Calu3 (cell line): ENCODE results near the gene MRPS10. TPM values are rescaled to one million over a fixed set of nuclear protein-coding genes. Genes with fewer than 3 reads are reported as not detected.

ENCODE experiments used
- BruUV-seq: library from RNA; stranded (reverse); fragments of 400-500 nt; replicated peaks from 2 replicates; lab custom pipeline; 2021; lab: Mats Ljungman, UMichigan
- CTCF ChIA-PET: fragments of 300-600 bp; sonication (Branson Sonifier 250); formaldehyde crosslinking; loops from one replicate; lab custom pipeline; 2022; ENCODE audit warnings: antibody characterized with exemption; lab: Charles Lee
- DNase-seq: peaks from one replicate; pipeline ENCODE4 v3.0.0; 2022
- H3K27ac Mint-ChIP-seq: one replicate; pipeline ENCODE4 v1.8.0; 2022; ENCODE audit warnings: mixed read lengths; ENCODE audit not compliant: unreplicated experiment
- H3K27me3 Mint-ChIP-seq: one replicate; pipeline ENCODE4 v1.8.0; 2022; ENCODE audit warnings: mixed read lengths; ENCODE audit not compliant: unreplicated experiment
- H3K36me3 Mint-ChIP-seq: one replicate; pipeline ENCODE4 v1.8.0; 2022; ENCODE audit warnings: mild to moderate bottlenecking, moderate library complexity, mixed read lengths; ENCODE audit not compliant: insufficient read depth, unreplicated experiment
- H3K4me1 Mint-ChIP-seq: one replicate; pipeline ENCODE4 v1.8.0; 2022; ENCODE audit warnings: mild to moderate bottlenecking, low read depth, mixed read lengths; ENCODE audit not compliant: unreplicated experiment
- H3K4me3 Mint-ChIP-seq: one replicate; pipeline ENCODE4 v1.8.0; 2022; ENCODE audit warnings: mild to moderate bottlenecking, low read depth, moderate library complexity, mixed read lengths; ENCODE audit not compliant: unreplicated experiment
- H3K9me3 Mint-ChIP-seq: one replicate; pipeline ENCODE4 v1.8.0; 2022; ENCODE audit warnings: low read depth, mixed read lengths; ENCODE audit not compliant: unreplicated experiment
- intact Hi-C: fragments of 100-400 bp; cut with micrococcal nuclease; formaldehyde crosslinking; loops from one replicate; pipeline ENCODE4 v1.10.0; 2022; ENCODE audit not compliant: unreplicated experiment
- total RNA-seq: library from RNA; stranded (reverse); gene quantifications from 2 replicates; pipeline ENCODE4 v1.2.3, GENCODE V29; 2022
- TF ChIP-seq, protein P1 (sequence below): fragments of 200-600 bp; IDR thresholded peaks from one replicate; pipeline ENCODE4 v1.8.0; 2022; ENCODE audit warnings: antibody characterized with exemption; ENCODE audit not compliant: unreplicated experiment

MRPS10 gene
- total RNA-seq, 1 experiment from 2014 or later = 50.0 TPM

DNA sequence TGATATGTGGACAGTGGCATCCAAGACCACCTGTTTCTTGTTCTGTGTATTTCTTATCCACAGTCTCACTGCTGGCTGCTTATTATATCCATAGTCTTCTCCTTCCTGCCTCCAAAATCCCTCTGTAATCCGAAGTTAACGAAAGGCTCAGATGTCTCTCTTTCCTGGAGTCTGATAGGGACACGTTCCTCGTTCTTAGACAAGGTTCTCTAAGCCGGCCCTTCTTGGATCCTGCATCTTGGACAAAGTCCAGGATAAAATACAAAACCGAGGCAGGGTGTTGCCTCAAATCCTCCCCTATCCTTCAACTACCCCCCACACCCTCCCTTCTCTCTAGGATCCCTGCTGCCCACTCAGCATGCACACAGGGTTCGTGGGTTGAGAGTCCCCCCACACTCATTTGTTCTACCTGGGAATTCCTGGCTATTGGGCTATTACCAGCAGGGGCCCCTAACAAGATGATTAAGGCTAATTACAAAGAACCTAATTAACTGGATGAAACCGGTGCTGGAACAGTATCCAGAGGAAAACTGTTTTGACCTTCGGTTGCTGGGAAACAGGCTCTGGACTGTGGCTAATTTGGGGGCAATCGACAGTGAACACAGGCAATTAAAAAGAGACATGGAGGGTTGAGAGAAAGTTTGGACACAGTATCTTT is 32.7 kb upstream of the MRPS10 start:
- Mint-ChIP-seq H3K27me3 (no peaks in the 10 kb centered on the region), H3K36me3 (peaks cover 7% of the 10 kb centered on the region), H3K27ac (no peak overlapping the region), H3K4me1 (peaks cover 20% of the 10 kb centered on the region), H3K4me3 (no peak overlapping the region), H3K9me3 (no peaks in the 10 kb centered on the region)
- TF ChIP-seq, protein P1, sequence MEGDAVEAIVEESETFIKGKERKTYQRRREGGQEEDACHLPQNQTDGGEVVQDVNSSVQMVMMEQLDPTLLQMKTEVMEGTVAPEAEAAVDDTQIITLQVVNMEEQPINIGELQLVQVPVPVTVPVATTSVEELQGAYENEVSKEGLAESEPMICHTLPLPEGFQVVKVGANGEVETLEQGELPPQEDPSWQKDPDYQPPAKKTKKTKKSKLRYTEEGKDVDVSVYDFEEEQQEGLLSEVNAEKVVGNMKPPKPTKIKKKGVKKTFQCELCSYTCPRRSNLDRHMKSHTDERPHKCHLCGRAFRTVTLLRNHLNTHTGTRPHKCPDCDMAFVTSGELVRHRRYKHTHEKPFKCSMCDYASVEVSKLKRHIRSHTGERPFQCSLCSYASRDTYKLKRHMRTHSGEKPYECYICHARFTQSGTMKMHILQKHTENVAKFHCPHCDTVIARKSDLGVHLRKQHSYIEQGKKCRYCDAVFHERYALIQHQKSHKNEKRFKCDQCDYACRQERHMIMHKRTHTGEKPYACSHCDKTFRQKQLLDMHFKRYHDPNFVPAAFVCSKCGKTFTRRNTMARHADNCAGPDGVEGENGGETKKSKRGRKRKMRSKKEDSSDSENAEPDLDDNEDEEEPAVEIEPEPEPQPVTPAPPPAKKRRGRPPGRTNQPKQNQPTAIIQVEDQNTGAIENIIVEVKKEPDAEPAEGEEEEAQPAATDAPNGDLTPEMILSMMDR = no peak
- no TSS peak for BruUV-seq
- CTCF ChIA-PET = no interaction called here
- no peak for DNase-seq
- intact Hi-C loops = loop anchor here (10.0 kb wide), 1 partner anchor 204 kb away; the partner anchor contains the start of gene TRERF1

DNA sequence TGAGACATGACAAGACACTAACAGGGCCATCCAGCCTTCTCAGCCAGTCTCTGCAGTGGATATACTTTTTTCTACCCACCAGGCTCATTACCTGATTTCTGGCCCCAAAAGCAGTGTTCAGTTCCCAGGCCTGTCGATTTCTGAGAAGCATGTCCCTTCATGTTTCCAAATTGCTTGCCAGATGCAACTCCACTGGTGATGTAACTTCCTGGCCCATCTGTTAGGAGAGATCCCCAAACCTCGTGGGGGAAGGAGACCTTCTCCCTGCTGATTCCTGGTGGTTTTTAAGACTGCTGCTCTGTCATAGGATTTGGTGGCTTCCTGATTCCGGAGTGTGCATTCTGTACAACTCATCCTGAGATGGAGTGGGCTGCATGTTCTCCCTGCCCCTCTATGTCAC is 31.6 kb upstream of the MRPS10 start:
- H3K4me3 Mint-ChIP-seq = no peak overlapping the region
- TF ChIP-seq, protein P1 = no peak
- BruUV-seq = no TSS peak
- peaks cover 7% of the 10 kb centered on the region for H3K36me3 Mint-ChIP-seq
- CTCF ChIA-PET = no interaction called here
- no peaks in the 10 kb centered on the region for H3K9me3 Mint-ChIP-seq
- peaks cover 20% of the 10 kb centered on the region for H3K4me1 Mint-ChIP-seq
- H3K27me3 Mint-ChIP-seq = no peaks in the 10 kb centered on the region
- intact Hi-C loops = no loop called here
- no peak for DNase-seq
- H3K27ac Mint-ChIP-seq = no peak overlapping the region

DNA sequence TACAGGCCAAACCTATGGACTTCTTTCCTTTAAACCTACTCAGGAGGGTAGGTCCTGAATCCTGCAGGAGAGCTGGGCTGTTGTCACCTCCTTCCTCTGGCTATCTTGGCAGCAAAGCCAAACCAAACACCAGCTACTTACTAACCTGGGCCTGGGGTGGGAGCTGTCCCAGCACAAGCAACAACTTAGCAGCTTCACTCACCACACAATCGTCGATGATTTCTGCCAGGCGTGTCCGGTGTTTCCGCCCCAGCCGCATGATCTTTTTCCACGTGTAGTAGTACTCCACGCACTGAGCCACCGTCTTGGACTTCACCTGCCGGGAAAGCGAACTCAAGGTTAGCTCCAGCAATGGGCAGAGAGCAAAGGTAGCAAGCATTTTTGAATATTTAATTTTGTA is 25.4 kb upstream of the MRPS10 start:
- no peaks in the 10 kb centered on the region for H3K27me3 Mint-ChIP-seq
- BruUV-seq = no TSS peak
- H3K36me3 Mint-ChIP-seq = no peaks in the 10 kb centered on the region
- TF ChIP-seq, protein P1 = no peak
- no peaks in the 10 kb centered on the region for H3K9me3 Mint-ChIP-seq
- H3K4me3 Mint-ChIP-seq = no peak overlapping the region
- intact Hi-C loops = no loop called here
- CTCF ChIA-PET = interaction anchor here (0.7 kb wide), 2 partner anchors 10 to 98 kb away, joined by 3 to 4 read pairs; no protein-coding TSS in a partner anchor
- no peak overlapping the region for H3K27ac Mint-ChIP-seq
- no peak for DNase-seq
- H3K4me1 Mint-ChIP-seq = peaks cover 19% of the 10 kb centered on the region

DNA sequence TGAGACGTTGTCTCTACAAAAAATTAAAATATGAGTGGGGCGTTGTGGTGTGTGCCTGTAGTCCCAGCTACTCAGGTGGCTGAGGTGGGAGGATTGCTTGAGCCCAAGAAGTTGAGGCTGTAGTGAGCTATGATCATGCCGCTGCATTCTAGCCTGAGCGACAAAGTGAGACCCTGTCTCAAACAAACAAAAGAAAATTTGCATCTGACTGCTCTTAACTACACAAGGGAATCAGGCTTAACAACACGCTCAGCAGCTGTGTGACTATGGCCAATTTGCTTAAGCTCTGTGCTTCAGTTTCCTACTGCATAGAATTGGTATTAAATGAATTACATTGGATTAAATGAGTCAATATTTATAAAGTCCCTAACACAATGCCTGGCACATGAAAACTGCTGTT is 24.3 kb upstream of the MRPS10 start:
- CTCF ChIA-PET = interaction anchor here (0.7 kb wide), 1 partner anchor 306 kb away, joined by 3 read pairs; no protein-coding TSS in a partner anchor
- intact Hi-C loops = no loop called here
- H3K4me1 Mint-ChIP-seq = peaks cover 19% of the 10 kb centered on the region
- no TSS peak for BruUV-seq
- TF ChIP-seq, protein P1 = no peak
- no peaks in the 10 kb centered on the region for H3K36me3 Mint-ChIP-seq
- DNase-seq = no peak
- H3K27me3 Mint-ChIP-seq = no peaks in the 10 kb centered on the region
- H3K4me3 Mint-ChIP-seq = no peak overlapping the region
- no peaks in the 10 kb centered on the region for H3K9me3 Mint-ChIP-seq
- no peak overlapping the region for H3K27ac Mint-ChIP-seq
